NCI-H2171 (cell line): ENCODE data around the gene SIGLEC9.

ENCODE experiments used
- DNase-seq: peaks from one replicate; lab custom pipeline; 2025; lab: John Stamatoyannopoulos, UW

The SIGLEC9 gene

GRCh38 chr19:51124729-51125128, at the start of gene SIGLEC9:
Gene SIGLEC9 (plus strand): TSS chr19:51124906. CDS start chr19:51124975, 69 bp downstream.
- no peak for DNase-seq

- no peak for DNase-seq
These were observed 48.7 kb upstream of the SIGLEC9 start for GRCh38 chr19:51075998-51076397.

- DNase-seq, result no peak
These were observed 48.0 kb upstream of the SIGLEC9 start for GRCh38 chr19:51076631-51077213.

- DNase-seq, result no peak
These were observed 46.6 kb upstream of the SIGLEC9 start for GRCh38 chr19:51078104-51078503.

- no peak for DNase-seq
These were observed 46.0 kb upstream of the SIGLEC9 start for GRCh38 chr19:51078731-51079130.

- no peak for DNase-seq
These were observed 45.1 kb upstream of the SIGLEC9 start for GRCh38 chr19:51079481-51080110.

GRCh38 chr19:51081476-51081875, 43.2 kb upstream of the SIGLEC9 start:
- DNase-seq, result no peak

GRCh38 chr19:51082611-51083010, 42.1 kb upstream of the SIGLEC9 start, which contains the start of gene KLK14:
Gene KLK14 (minus strand): TSS chr19:51082887. CDS start chr19:51082614, 273 bp downstream.
- DNase-seq, result no peak

GRCh38 chr19:51083181-51083580, 41.5 kb upstream of the SIGLEC9 start:
- DNase-seq, result no peak

- DNase-seq, result no peak
These were observed 40.9 kb upstream of the SIGLEC9 start for GRCh38 chr19:51083783-51084182.

GRCh38 chr19:51084505-51084904, 40.2 kb upstream of the SIGLEC9 start:
- DNase-seq, result no peak

GRCh38 chr19:51086153-51086850, 38.4 kb upstream of the SIGLEC9 start:
- no peak for DNase-seq

GRCh38 chr19:51089786-51090185, 34.9 kb upstream of the SIGLEC9 start:
- DNase-seq, result no peak

GRCh38 chr19:51090471-51090870, 34.2 kb upstream of the SIGLEC9 start:
- DNase-seq, result no peak

GRCh38 chr19:51091126-51091525, 33.6 kb upstream of the SIGLEC9 start:
- no peak for DNase-seq

- DNase-seq, result no peak
These were observed 32.5 kb upstream of the SIGLEC9 start for GRCh38 chr19:51091895-51092873.

GRCh38 chr19:51093101-51093500, 31.6 kb upstream of the SIGLEC9 start:
- no peak for DNase-seq

GRCh38 chr19:51093510-51094345, 31.0 kb upstream of the SIGLEC9 start:
- DNase-seq, result no peak

- no peak for DNase-seq
These were observed 29.9 kb upstream of the SIGLEC9 start for GRCh38 chr19:51094696-51095279.

- DNase-seq, result no peak
These were observed 28.1 kb upstream of the SIGLEC9 start for GRCh38 chr19:51096473-51097165.
